HG02884 (cell line): ENCODE data around the gene POLG.

ENCODE experiments used
- ATAC-seq: cut with Tn5 transposase; IDR thresholded peaks from one replicate; pipeline ENCODE4 v1.9.1; 2021; ENCODE audit warnings: mild to moderate bottlenecking, moderate library complexity; ENCODE audit not compliant: unreplicated experiment

The POLG gene

GRCh38 chr15:89356634-89357298, 22.1 kb upstream of the POLG start:
- ATAC-seq, result no peak

GRCh38 chr15:89353991-89354390, 19.4 kb upstream of the POLG start:
- no peak for ATAC-seq

- no peak for ATAC-seq
Measured at GRCh38 chr15:89352476-89352875, 17.9 kb upstream of the POLG start.

DNA sequence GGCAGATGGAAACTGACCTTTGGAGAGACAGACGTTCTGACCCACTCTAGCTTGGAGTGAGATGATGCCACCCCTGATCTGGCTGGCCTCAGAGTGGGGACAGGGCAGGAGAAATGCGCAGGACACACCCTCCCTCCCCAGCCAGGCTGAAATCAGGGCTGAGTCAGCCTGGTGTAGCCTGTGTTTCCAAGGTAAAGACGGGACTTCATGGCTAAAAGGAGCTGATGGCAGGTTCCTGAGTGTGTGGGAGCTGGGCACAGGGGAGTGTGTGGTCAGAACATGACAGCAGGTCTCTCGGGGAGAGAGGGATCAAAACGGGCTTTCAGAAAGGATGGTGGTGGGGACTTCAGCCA, 14.6 kb upstream of the POLG start:
- ATAC-seq, result no peak

DNA sequence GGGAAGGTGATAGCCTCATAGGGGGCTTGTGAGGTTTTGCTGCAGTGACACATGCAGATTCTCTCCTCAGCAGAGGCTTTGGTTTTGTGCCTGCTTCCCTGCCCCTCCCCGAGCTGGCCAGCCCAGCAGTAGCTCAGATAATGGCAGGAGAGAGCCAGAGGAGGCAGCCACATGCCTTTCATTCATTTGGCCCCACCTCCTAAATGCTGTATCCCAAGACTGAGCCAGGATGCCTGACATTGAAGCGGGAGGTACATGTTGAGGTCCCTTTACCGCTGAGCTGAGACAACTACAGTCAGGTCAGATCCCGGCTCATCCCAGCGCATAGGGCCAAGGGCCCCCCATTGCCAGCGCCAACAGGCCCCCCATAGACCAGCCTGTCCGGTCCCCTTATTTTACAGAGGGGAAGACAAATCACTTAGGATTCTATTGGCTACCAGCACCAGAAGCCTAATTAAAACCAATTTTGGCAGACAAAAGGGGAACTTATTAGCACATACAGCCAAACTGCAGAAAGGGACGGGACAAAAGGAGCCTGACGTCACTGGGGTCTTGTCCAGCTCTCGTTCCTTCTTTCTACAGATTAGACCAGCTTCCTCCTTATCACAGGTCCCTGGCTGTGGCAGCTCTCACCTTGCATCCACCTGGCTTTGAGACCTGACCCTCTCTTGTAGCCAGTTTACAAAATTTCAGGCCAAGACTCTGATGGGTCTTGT, 12.1 kb upstream of the POLG start:
- no peak for ATAC-seq

DNA sequence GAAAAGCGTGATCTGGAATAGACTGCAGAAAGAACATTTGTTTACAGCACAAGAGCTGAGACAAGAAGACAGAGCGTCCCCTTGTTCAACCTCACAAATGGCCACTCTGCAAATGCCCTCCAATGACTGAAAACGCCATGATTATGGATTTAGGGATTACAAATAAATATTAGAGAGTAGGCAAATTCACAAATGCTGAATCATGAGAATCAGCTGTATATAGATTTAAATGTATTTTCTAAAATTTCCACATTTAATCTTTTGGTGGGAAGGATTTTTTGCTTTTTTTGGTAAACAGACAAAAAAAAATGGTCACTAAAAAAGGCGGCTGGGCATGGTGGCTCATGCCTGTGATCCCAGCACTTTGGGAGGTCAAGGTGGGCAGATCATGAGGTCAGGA, 10.6 kb upstream of the POLG start:
- ATAC-seq, result no peak

DNA sequence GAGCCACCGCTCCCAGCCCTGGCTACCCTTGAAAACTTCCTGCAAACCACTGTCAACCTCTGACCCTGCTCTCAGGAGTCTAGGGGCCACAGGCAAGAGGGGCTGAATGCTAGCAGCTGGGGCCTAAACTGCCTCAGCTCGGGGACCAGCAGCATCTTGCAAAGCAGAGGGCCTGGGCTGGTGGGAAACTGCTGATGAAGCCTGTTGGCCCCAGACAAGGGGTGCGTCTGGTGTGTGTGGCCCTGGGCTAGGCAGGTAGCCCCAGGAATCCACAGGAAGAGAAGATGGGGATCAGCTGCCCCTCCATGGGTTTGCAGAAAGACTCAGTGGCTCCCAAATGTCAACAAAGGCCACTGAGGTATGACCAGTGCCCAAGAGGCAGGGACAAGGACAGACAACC, 8.2 kb upstream of the POLG start:
- ATAC-seq, result no peak

- ATAC-seq, result no peak
Measured at GRCh38 chr15:89341316-89342005, 6.8 kb upstream of the POLG start.

DNA sequence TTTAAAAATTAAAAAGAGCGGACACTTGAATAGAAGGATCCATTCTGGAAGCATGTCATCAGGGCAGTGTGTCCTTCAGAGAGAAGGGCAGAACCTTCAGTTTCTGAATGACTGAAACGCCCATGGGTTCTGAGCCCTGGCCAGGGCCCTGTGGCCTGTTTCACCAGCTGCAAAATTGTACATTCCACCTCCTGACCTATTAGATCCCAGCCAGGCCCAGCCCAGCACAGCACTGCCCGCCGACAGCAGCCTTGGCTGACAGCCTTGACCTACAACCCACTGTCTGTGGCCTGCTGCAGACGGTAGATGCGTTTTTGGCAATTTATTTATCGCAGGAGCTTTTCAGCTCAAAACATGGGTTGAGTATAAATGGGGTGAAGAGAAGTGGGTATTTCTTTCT, 5.9 kb upstream of the POLG start:
- no peak for ATAC-seq

GRCh38 chr15:89338036-89338435, 3.4 kb upstream of the POLG start:
- no peak for ATAC-seq

DNA sequence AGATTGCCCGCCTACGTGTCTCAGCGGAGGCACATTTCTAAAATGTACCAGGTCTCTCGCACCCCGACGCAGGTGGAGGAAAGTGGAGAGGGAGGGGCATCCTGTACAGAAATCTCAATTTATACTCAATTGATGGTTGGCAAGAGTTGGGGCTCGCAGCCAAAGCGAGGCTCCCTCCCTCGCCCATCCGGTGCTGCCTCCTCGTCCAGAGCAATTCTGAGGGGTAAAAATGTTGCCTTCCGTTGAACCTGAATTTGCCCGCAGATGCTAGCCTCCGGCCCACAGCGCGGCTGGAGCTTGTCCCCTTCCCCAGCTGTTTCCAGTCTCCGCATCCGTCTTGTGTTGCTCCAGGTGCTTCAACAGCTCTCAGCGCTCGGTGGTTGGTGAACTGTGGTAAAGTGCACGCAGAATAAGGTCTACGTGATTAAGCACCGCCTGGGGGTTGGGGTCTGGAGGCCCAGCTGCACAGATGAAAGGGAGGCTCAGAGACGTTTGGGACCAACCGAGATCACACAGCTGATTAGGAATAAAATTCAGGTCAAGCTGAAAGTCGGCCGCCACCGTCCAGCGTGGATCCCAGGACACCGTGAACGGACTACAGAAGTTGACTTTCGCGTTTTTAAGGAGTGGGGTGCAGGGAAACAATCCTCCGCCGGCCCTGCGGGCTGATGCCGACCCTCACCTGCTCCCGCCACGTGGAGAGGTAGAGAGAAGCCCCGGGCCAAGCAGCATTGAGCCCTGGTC, 846 bp upstream of the POLG start:
- ATAC-seq, result no peak

GRCh38 chr15:89333959-89334509, 590 bp downstream of the POLG start:
- ATAC-seq, result no peak

- ATAC-seq, result no peak
Measured at GRCh38 chr15:89333011-89333860, 1.4 kb downstream of the POLG start.

DNA sequence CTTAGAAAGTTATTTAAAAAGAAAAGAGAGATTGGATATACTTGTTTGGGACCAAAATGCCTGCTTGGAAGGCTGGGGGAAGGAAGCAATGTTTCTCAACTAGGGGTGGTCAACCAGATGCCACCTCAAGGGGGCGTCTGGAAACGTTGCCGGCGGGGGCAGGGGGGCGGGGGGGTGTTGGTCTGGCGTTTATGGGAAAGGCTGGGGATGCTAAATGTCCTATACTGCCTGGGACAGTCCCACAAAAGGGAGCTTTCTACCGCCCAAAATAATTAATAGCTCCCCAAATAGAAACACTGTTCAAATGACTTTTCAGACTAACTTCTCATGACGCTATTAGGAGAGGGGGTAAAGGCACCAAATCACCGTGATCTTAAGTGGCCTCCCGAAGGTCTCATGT, 2.2 kb downstream of the POLG start:
- ATAC-seq, result no peak

DNA sequence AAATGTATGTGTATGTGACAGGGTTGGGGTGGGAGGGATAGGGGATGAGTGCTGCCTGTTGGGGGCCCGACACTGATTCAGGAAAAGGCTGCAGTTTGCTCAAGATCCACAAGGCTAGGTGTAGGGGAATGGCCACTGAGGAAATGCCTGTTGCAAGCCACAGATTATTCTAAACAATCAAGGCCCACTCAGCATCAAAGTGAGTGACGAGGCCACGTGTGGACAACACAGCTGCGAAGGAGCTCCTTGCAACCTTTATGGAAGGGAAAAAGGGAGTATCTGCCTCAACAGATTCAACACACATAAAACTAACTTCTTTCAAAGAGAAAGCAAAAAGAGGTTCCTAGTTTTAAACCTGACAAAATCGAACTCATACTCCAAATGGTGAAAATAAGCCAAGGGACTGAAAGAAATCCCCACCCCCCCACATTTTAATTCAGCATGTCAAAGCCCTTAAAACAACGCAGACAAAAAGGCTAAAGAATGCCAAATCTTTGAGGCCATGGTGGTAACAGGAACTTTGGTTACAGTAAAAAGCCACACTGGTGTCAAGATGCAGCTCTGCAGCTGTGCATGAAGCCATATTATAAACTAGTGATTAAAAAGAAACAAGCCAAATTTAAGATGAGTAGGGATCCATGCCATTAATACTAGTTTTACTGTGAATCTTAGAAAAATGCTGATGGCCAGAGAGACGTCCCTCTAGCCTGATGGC, 3.6 kb downstream of the POLG start:
- ATAC-seq, result no peak

DNA sequence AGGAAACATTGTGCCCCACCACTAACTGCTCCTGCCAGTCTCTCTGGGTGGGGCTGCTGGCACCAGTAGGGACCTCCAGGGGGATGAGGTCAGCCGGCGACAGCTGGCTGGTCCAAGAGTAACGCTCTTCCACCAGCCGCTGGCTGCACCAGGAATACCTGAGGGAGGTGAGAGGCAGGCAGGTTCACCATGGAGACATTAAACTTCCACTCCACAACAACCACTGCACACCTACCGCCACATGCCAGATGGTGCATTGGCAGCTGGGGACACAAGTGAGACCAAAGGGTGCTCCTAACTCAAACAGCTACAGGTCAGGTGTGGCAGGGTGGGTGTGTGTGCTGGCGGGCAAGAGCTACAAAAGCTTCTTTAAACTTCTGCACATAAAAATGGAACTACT, 4.5 kb downstream of the POLG start:
- no peak for ATAC-seq

DNA sequence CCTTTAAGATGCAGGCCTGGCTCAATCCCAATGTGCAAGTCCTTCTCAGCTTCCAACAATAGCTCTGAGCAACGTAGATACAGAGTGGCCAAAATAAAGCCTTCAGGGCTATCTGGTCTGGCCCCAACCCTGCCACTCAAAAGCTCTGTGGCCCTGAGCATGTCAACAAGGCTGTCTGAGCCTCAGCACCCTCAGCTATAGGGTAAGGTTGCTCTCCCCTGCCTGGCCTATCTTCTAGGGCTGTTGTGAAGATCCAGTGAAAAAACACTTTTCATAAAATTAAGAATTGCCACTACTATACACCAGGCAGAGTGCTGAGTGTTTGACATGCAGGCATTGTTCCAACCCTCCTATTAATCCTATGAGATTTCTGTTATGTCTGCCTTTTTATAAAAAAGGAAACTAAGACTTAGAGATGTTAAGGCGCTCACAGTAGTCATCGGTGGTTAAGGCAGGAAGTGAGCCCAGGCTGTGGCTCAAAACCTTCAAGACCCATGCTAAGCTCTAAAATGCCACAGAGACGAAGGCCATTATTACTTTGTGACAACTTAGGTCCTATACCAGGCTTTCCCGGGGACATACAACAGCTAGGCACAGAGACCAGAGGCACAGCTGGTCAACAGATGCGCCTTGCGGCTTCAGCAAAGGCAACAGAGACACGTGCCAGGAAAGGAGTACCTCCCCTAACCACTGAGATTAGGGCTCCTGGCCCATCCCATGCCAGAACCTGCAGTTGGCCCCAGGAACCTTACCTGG, 5.1 kb downstream of the POLG start:
- ATAC-seq, result no peak

DNA sequence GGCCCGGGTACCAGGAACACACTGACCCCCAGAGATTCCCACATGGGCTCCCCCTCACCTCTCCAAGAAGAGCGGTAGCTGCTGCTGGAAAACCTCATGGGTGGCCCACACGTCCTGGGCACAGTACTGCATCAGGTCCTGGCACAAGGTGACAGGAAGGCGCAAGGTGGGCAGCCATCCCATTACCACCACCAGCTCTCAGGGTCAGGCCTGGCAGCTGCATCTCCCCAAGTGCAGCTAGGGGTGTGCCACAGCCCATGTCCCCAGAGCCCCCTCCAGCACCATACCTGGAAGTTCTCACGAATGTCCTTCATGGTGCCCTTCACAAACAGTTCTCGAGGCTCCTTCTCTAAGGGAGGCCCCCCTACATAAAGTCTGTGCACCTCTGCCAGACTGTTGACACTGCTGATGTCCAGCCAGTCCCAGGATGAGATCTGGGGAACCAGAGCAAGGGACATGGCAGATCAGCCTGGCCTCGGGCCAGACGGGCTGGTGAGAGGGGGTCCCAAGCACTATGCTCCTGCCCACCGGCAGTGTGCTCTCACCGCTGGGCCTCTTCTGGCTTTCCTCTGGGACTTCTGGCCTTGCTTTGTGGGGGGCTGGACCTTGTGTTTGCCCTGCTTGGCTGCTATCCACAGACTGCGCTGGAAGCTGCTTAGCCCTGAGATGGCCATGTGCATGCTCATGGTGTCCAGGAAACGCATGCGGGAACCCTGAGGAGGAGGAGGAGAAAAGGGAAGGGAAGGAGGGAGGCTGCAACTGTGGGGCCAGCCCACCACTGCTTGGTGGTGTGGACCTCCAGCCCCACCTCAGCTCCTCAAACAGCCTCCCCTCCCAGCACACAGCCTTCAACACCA, 6.0 kb downstream of the POLG start:
- ATAC-seq, result no peak
